Activated CD4-positive, alpha-beta memory T cell treated with anti-CD3 and anti-CD28 coated beads, Interleukin-2, amount 10 ng/mL, durations not matched to agents 7 days and 5 days (primary cell): ENCODE data around the gene PARVB. TPM values are rescaled to one million over a fixed set of nuclear protein-coding genes. Genes with fewer than 3 reads are reported as not detected.

Source experiments
- CTCF ChIA-PET: fragments of 350-600 bp; sonication (Branson Sonifier 250); formaldehyde crosslinking; loops from one replicate; lab custom pipeline; 2021; ENCODE audit warnings: antibody characterized with exemption, inconsistent platforms; lab: Charles Lee
- POLR2A ChIA-PET: fragments of 350-600 bp; sonication (Branson Sonifier 250); formaldehyde crosslinking; loops from one replicate; lab custom pipeline; 2021; ENCODE audit warnings: antibody characterized with exemption; lab: Charles Lee
- DNase-seq: peaks from one replicate; pipeline ENCODE4 v3.0.0-alpha.2; 2020
- H3K27ac Mint-ChIP-seq: one replicate; pipeline ENCODE4 v1.8.0; 2021; ENCODE audit warnings: mild to moderate bottlenecking, mixed read lengths
- H3K27me3 Mint-ChIP-seq: one replicate; pipeline ENCODE4 v1.8.0; 2021; ENCODE audit warnings: mixed read lengths
- H3K36me3 Mint-ChIP-seq: one replicate; pipeline ENCODE4 v1.8.0; 2021; ENCODE audit warnings: low read depth, mixed read lengths
- H3K4me1 Mint-ChIP-seq: one replicate; pipeline ENCODE4 v1.8.0; 2021; ENCODE audit warnings: mixed read lengths
- H3K4me3 Mint-ChIP-seq: one replicate; pipeline ENCODE4 v1.8.0; 2021; ENCODE audit warnings: mild to moderate bottlenecking, mixed read lengths
- H3K9me3 Mint-ChIP-seq: one replicate; pipeline ENCODE4 v1.8.0; 2021; ENCODE audit warnings: mixed read lengths
- total RNA-seq, 2 experiments: library from RNA; stranded (reverse); gene quantifications; one replicate each; pipeline ENCODE4 v1.2.3, GENCODE V29; 2021

PARVB gene
- total RNA-seq, 2 experiments from 2014 or later = 41.5 to 42.0 TPM

DNA sequence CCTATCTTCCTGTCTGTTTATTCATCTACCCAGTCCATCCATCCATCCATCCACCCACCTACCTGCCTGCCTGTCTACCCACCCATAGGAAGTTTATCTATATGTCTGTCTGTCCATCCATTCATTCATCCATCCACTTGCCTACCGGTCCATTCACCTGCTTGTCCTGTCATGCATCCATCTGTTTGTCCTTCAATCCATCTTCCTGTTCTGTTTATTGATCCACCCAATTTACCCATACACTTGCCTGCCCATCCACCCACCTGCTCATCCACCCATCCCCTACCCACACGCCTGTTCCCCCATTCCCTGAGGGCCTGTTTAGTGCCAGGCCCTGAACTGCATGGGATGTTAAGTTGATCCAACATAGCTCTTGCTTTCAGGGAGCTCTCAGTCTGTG is 175.1 kb downstream of the PARVB start:
- DNase-seq = no peak
- no peak overlapping the region for H3K4me3 Mint-ChIP-seq
- ChIA-PET POLR2A (interaction anchor here (1.6 kb wide), 1 partner anchor 18 kb away, joined by 4 read pairs; the partner anchor contains the start of gene PARVG), CTCF (no interaction called here)
- peaks cover 27% of the 10 kb centered on the region for H3K4me1 Mint-ChIP-seq
- no peak overlapping the region for H3K27ac Mint-ChIP-seq
- peaks cover 38% of the 10 kb centered on the region for H3K36me3 Mint-ChIP-seq
- H3K27me3 Mint-ChIP-seq = no peaks in the 10 kb centered on the region
- no peaks in the 10 kb centered on the region for H3K9me3 Mint-ChIP-seq

DNA sequence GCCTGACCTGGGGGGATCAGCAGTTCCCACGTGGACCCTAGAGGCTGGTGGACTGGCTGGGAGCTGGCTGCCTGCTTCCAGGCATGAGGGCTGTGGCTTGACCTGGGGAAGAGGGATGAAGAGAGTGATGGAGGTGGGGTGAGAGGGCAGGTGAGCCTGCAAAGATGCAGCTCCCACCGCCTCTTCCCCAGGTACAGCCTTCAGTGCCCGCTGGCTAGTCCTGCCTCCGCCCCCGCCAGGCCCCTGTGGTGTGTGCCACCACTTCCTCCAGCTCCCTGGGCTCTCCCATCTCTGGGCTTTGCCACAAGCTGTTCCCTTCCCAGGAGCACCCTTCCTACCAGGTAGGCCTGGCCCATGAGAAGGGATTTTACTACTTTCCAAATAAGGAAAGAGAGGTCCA is 175.8 kb downstream of the PARVB start:
- no peak overlapping the region for H3K27ac Mint-ChIP-seq

DNA sequence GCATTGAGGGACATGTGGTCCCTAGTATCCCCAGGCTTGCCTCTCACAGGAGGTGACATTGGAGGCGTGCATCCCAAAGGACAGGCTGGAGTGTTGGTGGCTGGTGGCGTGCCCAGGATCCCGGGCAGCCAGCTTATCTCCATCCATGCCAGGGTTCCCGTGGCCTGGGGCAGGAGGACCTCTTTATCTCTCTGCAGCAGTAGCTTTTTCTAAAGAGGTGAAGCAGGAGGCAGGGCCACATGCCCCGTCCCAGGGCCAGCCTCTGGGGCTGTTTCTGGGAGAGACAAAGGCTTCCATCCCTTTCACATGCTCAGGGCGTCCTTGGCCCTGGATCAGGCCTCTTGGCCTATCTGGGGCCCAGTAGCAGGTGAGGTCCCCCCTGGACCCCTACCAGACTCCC is 176.3 kb downstream of the PARVB start:
- Mint-ChIP-seq H3K4me3 (no peak overlapping the region), H3K36me3 (peaks cover 28% of the 10 kb centered on the region), H3K9me3 (no peaks in the 10 kb centered on the region), H3K4me1 (peaks cover 19% of the 10 kb centered on the region), H3K27ac (no peak overlapping the region), H3K27me3 (no peaks in the 10 kb centered on the region)
- DNase-seq = no peak
- POLR2A ChIA-PET = interaction anchor here (1.6 kb wide), 1 partner anchor 20 kb away, joined by 4 read pairs; the partner anchor contains the start of gene PARVG
- CTCF ChIA-PET = no interaction called here

More for the DNA sequence above, 175.8 kb downstream of the PARVB start:
- POLR2A ChIA-PET = interaction anchor here (1.6 kb wide), 1 partner anchor 19 kb away, joined by 4 read pairs; the partner anchor contains the start of gene PARVG
- H3K4me3 Mint-ChIP-seq = no peak overlapping the region
- DNase-seq = no peak
- H3K27me3 Mint-ChIP-seq = no peaks in the 10 kb centered on the region
- CTCF ChIA-PET = no interaction called here
- H3K9me3 Mint-ChIP-seq = no peaks in the 10 kb centered on the region
- peaks cover 31% of the 10 kb centered on the region for H3K36me3 Mint-ChIP-seq
- H3K4me1 Mint-ChIP-seq = peaks cover 20% of the 10 kb centered on the region

DNA sequence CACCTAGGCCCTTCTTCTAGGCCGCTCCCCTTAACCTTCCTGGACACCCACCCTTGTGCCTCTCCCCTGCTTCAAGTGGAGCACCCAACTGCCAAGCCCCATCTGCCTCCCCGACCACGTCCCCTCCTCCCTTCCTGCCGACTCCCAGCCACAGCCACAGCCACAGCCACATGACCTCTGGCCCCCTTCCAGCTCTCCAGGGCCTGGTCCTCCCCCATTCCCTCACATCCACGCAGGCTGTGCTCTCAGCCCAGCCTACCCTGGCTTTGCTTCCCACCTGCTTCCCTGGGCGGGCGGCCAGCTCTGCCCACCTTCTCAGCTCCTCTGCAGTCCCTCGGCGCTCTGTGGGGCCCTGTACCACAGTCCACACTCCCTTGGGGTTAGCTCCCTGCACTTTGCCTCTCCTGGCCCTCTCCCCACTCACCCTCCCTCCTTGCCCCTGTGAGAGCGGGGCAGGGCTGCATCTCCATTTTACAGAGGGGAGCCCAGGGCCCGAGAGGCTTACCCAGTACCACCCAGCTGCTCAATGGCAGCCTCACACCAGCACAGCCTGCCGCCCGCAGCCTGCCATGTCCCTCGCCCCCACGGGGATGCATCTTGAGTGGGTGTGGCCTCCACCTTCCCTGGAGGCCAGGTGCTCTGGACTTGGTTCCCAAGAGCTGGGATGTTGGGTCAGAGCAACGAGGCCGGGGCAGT is 176.9 kb downstream of the PARVB start:
- no peak overlapping the region for H3K27ac Mint-ChIP-seq

DNA sequence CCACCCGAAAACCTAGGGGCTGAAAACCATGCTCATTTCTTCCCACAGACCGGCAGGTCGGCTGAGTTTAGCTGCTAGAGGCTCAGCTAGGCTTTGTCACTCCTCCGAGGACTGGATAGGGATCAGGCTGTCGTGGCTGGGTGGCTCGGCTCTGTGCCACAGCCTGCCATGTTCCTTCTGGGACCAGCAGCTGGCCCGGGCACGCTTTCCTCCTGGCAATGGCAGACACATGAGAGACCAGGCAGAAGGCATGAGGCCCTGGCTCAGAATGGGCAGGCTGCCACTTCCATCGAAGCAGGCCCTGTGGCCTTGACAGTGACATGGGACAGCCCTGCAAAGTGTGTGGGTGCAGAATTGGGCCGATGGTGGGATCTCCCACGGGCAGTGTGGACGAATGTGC is 177.6 kb downstream of the PARVB start:
- CTCF ChIA-PET = no interaction called here
- no peaks in the 10 kb centered on the region for H3K27me3 Mint-ChIP-seq
- no peaks in the 10 kb centered on the region for H3K9me3 Mint-ChIP-seq
- no peak overlapping the region for H3K4me3 Mint-ChIP-seq
- H3K27ac Mint-ChIP-seq = no peak overlapping the region
- DNase-seq = no peak
- POLR2A ChIA-PET = no interaction called here
- H3K36me3 Mint-ChIP-seq = peaks cover 25% of the 10 kb centered on the region
- H3K4me1 Mint-ChIP-seq = peaks cover 19% of the 10 kb centered on the region

More for the DNA sequence above, 176.9 kb downstream of the PARVB start:
- H3K36me3 Mint-ChIP-seq = peaks cover 26% of the 10 kb centered on the region
- DNase-seq = no peak
- ChIA-PET CTCF (no interaction called here), POLR2A (no interaction called here)
- no peaks in the 10 kb centered on the region for H3K9me3 Mint-ChIP-seq
- peaks cover 19% of the 10 kb centered on the region for H3K4me1 Mint-ChIP-seq
- no peaks in the 10 kb centered on the region for H3K27me3 Mint-ChIP-seq
- no peak overlapping the region for H3K4me3 Mint-ChIP-seq

DNA sequence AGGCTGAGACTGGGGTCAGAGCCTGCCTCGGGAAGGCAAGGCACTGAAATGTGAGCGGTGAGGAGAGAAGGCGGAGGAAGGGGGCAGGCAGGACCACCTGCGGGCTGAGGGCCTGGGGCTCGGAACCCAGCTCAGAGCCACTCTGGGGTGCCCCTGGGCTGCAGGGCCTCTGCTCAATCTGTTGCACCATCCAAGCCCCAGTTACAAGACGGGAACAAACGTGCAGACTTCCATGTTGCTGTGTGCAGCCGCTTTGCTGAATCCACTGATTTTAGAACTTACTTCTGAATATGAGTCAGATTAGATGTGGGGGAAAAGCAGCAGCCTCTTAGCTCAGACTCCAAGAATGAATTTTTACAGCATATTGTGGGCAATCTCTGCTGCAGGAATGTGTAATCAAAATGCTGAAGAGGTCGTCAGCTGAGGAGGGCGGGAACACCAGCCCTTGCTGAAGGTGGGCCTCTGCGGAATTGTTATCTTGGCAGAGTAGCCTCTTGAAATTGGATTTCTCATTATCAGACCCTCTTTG is 178.2 kb downstream of the PARVB start:
- ChIA-PET CTCF (no interaction called here), POLR2A (no interaction called here)
- H3K9me3 Mint-ChIP-seq = no peaks in the 10 kb centered on the region
- no peaks in the 10 kb centered on the region for H3K27me3 Mint-ChIP-seq
- no peak overlapping the region for H3K4me3 Mint-ChIP-seq
- peaks cover 19% of the 10 kb centered on the region for H3K4me1 Mint-ChIP-seq
- H3K36me3 Mint-ChIP-seq = peaks cover 25% of the 10 kb centered on the region
- no peak overlapping the region for H3K27ac Mint-ChIP-seq
- DNase-seq = no peak

DNA sequence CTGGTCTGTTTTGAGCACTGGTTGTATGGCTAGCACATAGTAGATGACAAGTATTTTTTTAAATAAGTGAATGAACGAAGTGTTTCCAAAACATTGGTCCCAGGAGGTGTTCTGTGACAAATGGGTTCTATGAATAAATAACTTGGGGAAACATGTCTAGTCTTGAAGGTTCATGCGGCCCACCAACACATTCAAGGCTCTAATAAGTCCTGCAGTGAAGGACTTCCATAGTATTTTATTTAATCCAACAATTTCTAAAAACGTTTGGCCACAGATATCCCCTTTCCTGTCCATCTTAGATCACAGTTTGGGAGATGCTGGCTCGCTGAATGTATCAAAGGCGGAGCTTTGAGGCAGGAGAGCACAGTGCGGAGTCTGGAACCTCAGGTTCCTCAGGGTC is 179.1 kb downstream of the PARVB start:
- Mint-ChIP-seq H3K36me3 (peaks cover 25% of the 10 kb centered on the region), H3K4me3 (no peak overlapping the region), H3K4me1 (peaks cover 19% of the 10 kb centered on the region), H3K27me3 (no peaks in the 10 kb centered on the region), H3K9me3 (no peaks in the 10 kb centered on the region), H3K27ac (no peak overlapping the region)
- ChIA-PET POLR2A (no interaction called here), CTCF (no interaction called here)
- DNase-seq = no peak

DNA sequence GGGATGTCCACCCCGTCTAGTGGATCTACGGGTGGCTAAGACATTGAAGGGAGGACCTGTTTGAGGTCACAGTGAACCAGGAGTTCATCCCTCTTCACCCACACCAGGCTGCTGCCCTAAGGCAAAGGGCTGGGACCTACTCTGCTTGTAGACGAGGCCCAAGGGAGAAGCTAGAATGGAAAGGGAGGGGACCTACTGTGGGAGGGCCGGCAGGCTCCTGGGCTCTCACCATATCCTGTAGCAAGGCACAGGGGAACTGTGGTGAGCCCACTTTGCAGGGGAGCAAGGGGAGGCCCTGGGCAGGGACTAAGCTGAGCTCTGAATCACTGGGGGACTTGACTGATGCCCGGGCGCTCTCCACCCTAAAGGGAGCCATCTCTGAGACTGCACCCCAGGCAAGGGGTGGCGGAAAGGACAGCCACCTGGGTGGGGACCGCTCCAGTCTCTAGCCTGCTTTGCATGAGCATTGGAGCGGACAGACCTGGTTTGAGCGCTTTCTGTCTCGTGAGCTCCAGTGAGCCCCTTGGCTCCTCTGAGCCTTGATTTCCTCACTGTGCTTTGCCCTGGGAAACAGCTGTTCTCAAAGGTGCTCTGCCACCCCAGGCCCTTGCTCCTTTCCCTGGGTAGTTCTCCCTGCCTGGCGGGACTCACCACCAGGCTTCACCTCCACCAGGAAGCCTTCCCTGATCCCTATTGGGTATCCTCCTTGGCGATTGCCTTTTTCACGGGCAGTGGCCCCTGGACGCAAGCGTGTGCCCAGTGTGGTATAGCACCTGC is 180.8 kb downstream of the PARVB start:
- H3K4me3 Mint-ChIP-seq = no peak overlapping the region
- POLR2A ChIA-PET = interaction anchor here (1.2 to 1.9 kb wide), 2 partner anchors 10 to 14 kb away, joined by 3 to 4 read pairs; no protein-coding TSS in a partner anchor
- DNase-seq = no peak
- CTCF ChIA-PET = no interaction called here
- no peaks in the 10 kb centered on the region for H3K9me3 Mint-ChIP-seq
- H3K4me1 Mint-ChIP-seq = peaks cover 18% of the 10 kb centered on the region
- H3K36me3 Mint-ChIP-seq = peaks cover 12% of the 10 kb centered on the region
- no peak overlapping the region for H3K27ac Mint-ChIP-seq
- peaks cover 3% of the 10 kb centered on the region for H3K27me3 Mint-ChIP-seq

DNA sequence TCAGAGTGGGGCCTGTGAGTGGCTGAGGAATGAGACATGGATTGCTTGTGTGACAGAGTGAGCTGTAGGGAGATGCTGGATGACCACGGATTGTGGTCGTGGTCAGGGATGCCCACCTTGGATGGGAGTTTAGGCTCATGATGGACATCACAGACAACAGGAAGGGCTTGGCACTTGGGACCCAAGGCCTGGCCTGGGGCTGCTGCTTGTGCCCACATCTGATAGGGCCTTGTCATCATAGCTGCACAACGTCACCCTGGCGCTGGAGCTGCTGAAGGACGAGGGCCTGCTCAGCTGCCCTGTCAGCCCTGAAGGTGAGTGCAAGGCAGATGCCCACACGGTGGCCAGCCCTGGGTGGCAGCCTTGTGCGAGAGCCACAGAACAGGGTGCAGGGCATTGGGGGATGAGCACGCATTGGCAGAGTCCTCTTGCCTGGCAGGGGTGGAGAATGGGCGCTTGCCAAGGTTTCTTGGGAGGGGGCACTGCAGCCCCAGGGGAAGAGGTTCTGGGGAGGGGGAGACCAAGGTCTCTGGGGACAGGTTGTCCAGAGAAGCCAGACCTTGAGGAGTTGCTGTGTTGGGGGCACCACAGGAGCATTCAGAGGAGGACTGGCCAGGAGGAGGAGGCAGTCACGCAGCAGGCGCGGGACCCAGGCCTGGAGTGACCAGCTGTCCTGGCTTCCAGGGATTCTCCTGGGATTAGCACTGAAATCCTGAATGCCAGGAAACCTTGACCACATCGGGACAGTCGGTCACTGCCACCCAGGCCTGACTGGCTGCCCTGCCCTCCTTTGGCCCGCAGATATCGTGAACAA is 181.6 kb downstream of the PARVB start:
- H3K27me3 Mint-ChIP-seq = peaks cover 3% of the 10 kb centered on the region
- no peak overlapping the region for H3K4me3 Mint-ChIP-seq
- DNase-seq = no peak
- ChIA-PET POLR2A (interaction anchor here (1.2 to 1.9 kb wide), 2 partner anchors 10 to 15 kb away, joined by 3 to 4 read pairs; no protein-coding TSS in a partner anchor), CTCF (no interaction called here)
- H3K4me1 Mint-ChIP-seq = peaks cover 13% of the 10 kb centered on the region
- no peak overlapping the region for H3K27ac Mint-ChIP-seq
- peaks cover 10% of the 10 kb centered on the region for H3K36me3 Mint-ChIP-seq
- H3K9me3 Mint-ChIP-seq = no peaks in the 10 kb centered on the region

DNA sequence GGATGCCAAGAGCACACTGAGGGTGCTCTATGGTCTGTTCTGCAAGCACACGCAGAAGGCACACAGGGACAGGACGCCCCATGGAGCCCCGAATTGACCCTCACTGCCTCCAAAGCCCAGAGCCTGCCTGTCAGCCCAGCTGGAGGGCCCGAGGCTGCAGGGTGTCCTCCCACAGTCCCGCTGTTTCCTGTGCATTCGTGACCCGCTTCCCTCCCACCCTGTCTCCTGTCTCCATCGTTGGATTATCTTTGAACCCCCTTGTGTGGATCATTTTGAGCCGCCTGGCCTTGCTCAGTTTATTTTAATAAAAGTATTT is 182.2 kb downstream of the PARVB start:
- Mint-ChIP-seq H3K4me1 (peaks cover 9% of the 10 kb centered on the region), H3K27me3 (peaks cover 3% of the 10 kb centered on the region), H3K36me3 (peaks cover 10% of the 10 kb centered on the region), H3K27ac (no peak overlapping the region), H3K9me3 (no peaks in the 10 kb centered on the region), H3K4me3 (no peak overlapping the region)
- ChIA-PET POLR2A (interaction anchor here (1.9 kb wide), 1 partner anchor 11 kb away, joined by 4 read pairs; no protein-coding TSS in a partner anchor), CTCF (no interaction called here)
- DNase-seq = no peak

DNA sequence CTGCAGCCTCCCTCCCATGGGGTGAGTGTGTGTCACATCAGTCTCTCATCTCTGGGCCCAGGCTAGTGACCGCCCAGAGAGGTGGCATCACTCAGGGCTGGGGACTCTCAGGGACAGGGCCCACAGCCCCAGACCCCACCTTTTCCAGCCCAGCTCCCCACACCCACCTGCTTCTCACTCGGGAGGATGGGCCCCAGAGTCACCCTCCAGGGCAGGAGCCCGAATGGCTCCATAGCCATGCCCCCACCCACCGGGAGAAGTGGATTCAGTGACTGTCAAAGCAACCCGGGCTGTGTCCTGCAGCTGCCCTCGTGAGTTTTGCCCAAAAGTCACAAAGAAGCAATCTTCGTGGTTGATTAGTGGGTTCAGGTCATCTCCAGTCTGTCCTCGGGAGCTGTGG is 182.6 kb downstream of the PARVB start:
- Mint-ChIP-seq H3K27ac (no peak overlapping the region), H3K4me3 (no peak overlapping the region), H3K9me3 (no peaks in the 10 kb centered on the region), H3K4me1 (peaks cover 9% of the 10 kb centered on the region), H3K27me3 (peaks cover 3% of the 10 kb centered on the region), H3K36me3 (peaks cover 10% of the 10 kb centered on the region)
- POLR2A ChIA-PET = interaction anchor here (1.0 kb wide), 1 partner anchor 9 kb away, joined by 3 read pairs; no protein-coding TSS in a partner anchor
- DNase-seq = no peak
- CTCF ChIA-PET = no interaction called here

DNA sequence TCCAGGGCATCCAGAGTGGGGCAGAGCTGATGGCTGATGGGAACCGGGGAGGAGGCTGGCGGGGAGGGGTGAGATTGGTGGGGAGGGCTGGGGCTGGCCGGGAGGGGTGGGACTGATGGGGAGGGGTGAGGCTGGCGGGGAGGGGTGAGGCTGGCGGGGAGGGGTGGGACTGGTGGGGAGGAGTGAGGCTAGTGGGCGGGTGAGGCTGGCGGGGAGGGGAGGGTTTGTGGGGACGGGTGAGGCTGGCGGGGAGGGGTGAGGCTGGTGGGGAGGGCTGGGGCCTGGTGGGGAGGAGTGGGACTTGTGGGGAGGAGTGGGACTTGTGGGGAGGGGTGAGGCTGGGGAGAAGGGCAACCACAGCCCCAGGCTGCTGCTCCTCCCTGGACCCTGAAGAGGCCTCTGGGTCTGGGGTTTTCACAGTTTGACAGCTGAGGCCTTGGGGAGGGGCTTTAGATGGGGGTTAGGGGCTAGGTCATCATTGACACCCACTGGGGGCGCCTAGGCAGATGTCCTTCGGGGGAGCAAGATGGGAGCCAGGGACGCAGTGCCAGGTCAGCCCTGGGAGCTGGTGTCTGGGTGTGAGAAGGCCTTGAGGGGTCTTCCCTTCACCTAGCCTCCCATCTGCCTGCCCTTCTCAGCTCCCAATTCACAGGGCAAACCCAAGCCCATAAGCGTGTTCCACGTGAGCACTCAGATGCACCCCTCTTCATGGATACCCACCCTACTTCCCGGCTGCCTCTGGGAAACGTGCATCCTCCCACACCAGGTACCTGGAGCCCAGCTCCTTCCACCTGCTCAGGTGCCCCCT is 183.3 kb downstream of the PARVB start:
- POLR2A ChIA-PET = interaction anchor here (0.9 to 1.0 kb wide), 2 partner anchors 8 to 24 kb away, joined by 3 read pairs; no protein-coding TSS in a partner anchor
- Mint-ChIP-seq H3K27ac (no peak overlapping the region), H3K4me1 (peaks cover 9% of the 10 kb centered on the region), H3K4me3 (no peak overlapping the region), H3K9me3 (no peaks in the 10 kb centered on the region), H3K27me3 (peaks cover 3% of the 10 kb centered on the region), H3K36me3 (peaks cover 8% of the 10 kb centered on the region)
- no peak for DNase-seq
- CTCF ChIA-PET = interaction anchor here (0.8 kb wide), 1 partner anchor 214 kb away, joined by 3 read pairs; no protein-coding TSS in a partner anchor
